Measurements from ENCODE around the gene PRDM15. TPM values are rescaled to one million over a fixed set of nuclear protein-coding genes. Genes with fewer than 3 reads are reported as not detected.

Gene PRDM15
- total and polyA plus RNA-seq, 4 donors, result 1.2 to 5.7 (median 2.1) TPM

GRCh38 chr21:41926117-41926806 is 47.1 kb upstream of the PRDM15 start (continued):
- TF ChIP-seq REST (IDR thresholded peaks at IDR 0.05) (peak; percentile 38), SP1 (IDR thresholded peaks at IDR 0.05) (peak; percentile 27)

GRCh38 chr21:41925767-41926116 is 46.6 kb upstream of the PRDM15 start:
- peak overlapping the region; percentile 35 to 81 (median 51) for H3K4me3 ChIP-seq (ENCODE audit: low read depth in 1 of 3, low read length in 3 of 3)
- WGBS, result 44% methylated on average over 4 of the region's 4 CpGs
- H3K4me1 ChIP-seq (ENCODE audit: control insufficient read depth in 4 of 4, insufficient read depth in 4 of 4, low read length in 3 of 4), result peaks cover 5 to 31% (median 20%) of the 10 kb centered on the region in 4 donors
- no peaks in the 10 kb centered on the region for H3K9me3 ChIP-seq (ENCODE audit: control insufficient read depth in 4 of 4, low read length in 3 of 4)
- peak overlapping the region; percentile 63 to 97 for H3K9ac ChIP-seq (ENCODE audit: low read depth in 1 of 2, low read length in 2 of 2)
- no peaks in the 10 kb centered on the region for H3K27me3 ChIP-seq (ENCODE audit: control insufficient read depth in 4 of 4, insufficient read depth in 4 of 4, low read length in 3 of 4)
- peaks cover 0 to under 1% (median 0%) of the 10 kb centered on the region in 4 donors for H3K36me3 ChIP-seq (ENCODE audit: control insufficient read depth in 4 of 4, insufficient read depth in 3 of 4, low read depth in 1 of 4, low read length in 3 of 4)
- no peak for DNase-seq (ENCODE audit: low spot score)
- peak overlapping the region; percentile 82 to 86 for H3K27ac ChIP-seq (ENCODE audit: low read depth in 1 of 2, low read length in 2 of 2)
- no peak for TF ChIP-seq MAX (IDR thresholded peaks at IDR 0.05)
- no peak for TF ChIP-seq FOXA2 (IDR thresholded peaks at IDR 0.05)
- no peak for TF ChIP-seq EGR1 (IDR thresholded peaks at IDR 0.05; ENCODE audit: low read depth in 2 of 2)
- no peak for TF ChIP-seq HNF4A (conservative IDR thresholded peaks at IDR 0.05)
- TF ChIP-seq SP1 (IDR thresholded peaks at IDR 0.05), result no peak
- no peak for TF ChIP-seq REST (IDR thresholded peaks at IDR 0.05)
- no peak for TF ChIP-seq ATF3 (IDR thresholded peaks at IDR 0.05)
- no peak for TF ChIP-seq YY1 (IDR thresholded peaks at IDR 0.05)
- TF ChIP-seq RAD21 (IDR thresholded peaks at IDR 0.05), result no peak
- no peak for TF ChIP-seq RXRA (IDR thresholded peaks at IDR 0.05)
- no peak for TF ChIP-seq CTCF (IDR thresholded peaks at IDR 0.05; ENCODE audit: low read depth, low read length, missing input control)
- TF ChIP-seq ZBTB33 (IDR thresholded peaks at IDR 0.05), result no peak
- no peak for TF ChIP-seq GABPA (IDR thresholded peaks at IDR 0.05 in 1 of 2, conservative IDR thresholded peaks at IDR 0.05 in 1 of 2)
- TF ChIP-seq FOXA1 (IDR thresholded peaks at IDR 0.05), result no peak
- no peak for TF ChIP-seq NR2F2 (IDR thresholded peaks at IDR 0.05)
- TF ChIP-seq JUND (IDR thresholded peaks at IDR 0.05), result no peak

All from liver (tissue), 9 donors.